ENCODE data around the gene EFHB. TPM values are rescaled to one million over a fixed set of nuclear protein-coding genes. Genes with fewer than 3 reads are reported as not detected.

The EFHB gene
- total RNA-seq, 4 donors from 2014 or later = 0.80 to 0.88 (median 0.88) TPM; not detected in 1

DNA sequence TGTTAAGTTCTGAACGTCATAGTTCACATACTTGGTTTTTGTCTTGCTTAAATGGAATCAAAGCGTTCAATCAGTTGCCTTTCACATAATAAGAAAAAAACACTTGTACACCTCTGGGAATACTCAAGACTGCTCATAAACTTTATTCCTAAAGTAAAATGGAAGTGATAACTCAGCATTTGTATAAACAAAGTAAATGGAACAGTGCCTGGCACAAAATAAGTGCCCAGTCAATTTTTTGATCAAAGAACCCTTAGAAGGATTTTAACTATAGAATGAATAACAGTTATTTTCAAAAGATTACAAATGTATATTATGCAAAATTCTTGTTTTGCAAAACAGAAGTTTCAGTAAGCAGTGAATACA lies 14.2 kb upstream of the EFHB start:
- H3K4me3 ChIP-seq (ENCODE audit: low read depth, poor library complexity, severe bottlenecking) = peak overlapping the region; percentile 70
- no peak for TF ChIP-seq POLR2A (IDR thresholded peaks at IDR 0.05)
- TF ChIP-seq, protein P1, sequence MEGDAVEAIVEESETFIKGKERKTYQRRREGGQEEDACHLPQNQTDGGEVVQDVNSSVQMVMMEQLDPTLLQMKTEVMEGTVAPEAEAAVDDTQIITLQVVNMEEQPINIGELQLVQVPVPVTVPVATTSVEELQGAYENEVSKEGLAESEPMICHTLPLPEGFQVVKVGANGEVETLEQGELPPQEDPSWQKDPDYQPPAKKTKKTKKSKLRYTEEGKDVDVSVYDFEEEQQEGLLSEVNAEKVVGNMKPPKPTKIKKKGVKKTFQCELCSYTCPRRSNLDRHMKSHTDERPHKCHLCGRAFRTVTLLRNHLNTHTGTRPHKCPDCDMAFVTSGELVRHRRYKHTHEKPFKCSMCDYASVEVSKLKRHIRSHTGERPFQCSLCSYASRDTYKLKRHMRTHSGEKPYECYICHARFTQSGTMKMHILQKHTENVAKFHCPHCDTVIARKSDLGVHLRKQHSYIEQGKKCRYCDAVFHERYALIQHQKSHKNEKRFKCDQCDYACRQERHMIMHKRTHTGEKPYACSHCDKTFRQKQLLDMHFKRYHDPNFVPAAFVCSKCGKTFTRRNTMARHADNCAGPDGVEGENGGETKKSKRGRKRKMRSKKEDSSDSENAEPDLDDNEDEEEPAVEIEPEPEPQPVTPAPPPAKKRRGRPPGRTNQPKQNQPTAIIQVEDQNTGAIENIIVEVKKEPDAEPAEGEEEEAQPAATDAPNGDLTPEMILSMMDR (IDR thresholded peaks at IDR 0.05) = no peak
- 1 to 4% methylated on average over 2 of the region's 2 CpGs for WGBS, 2 donors
- DNase-seq (ENCODE audit: low spot score in 2 of 2) = no peak
- intact Hi-C loops (cut with DNase I; ENCODE audit: low total_unique reads) = loop anchor here (5.0 kb wide), 1 partner anchor 94 kb away; the partner anchor contains the start of gene KAT2B

DNA sequence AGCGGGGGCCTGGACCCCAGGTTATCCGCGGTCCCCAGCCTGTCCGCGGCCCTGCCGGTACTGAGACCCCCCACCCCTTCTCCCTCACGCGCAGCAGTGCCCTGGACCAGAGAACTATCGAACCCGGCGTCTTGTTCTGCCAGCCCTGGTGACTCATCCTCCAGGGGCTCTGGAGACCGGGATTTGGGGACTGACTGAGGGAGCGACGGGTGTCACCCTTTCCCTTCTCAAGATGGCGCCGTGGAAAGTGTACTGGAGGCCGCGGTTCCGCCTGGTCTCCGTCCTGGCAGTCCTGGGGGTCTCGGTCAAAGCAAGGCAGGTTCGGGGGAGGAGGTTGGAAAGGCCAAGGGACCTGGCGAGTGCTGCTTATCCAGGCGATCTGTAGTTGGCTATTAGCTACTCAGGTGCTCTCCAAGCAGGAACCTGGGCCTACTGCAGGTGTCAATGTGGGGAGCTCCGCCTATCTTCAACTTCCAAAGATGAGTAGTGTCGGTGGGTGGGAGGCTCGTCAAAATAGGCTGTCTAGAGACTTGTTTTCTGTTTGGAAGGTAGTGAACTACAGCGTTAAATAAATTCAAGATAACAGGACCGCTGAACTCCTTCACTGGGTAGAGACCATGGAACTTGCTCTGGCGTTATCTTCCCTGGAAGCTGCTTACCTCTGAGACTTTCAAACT lies 13.7 kb upstream of the EFHB start:
- WGBS, 2 donors = 1 to 2% methylated on average over 17 to 30 of the region's 30 CpGs
- peak overlapping the region; percentile 70 for H3K4me3 ChIP-seq (ENCODE audit: low read depth, poor library complexity, severe bottlenecking)
- intact Hi-C loops (cut with DNase I; ENCODE audit: low total_unique reads) = loop anchor here (5.0 kb wide), 1 partner anchor 95 kb away; the partner anchor contains the start of gene KAT2B
- peak; percentile 56 to 90 for DNase-seq (ENCODE audit: low spot score in 2 of 2)
- TF ChIP-seq, protein P1 (IDR thresholded peaks at IDR 0.05) = no peak
- TF ChIP-seq POLR2A (IDR thresholded peaks at IDR 0.05) = no peak

DNA sequence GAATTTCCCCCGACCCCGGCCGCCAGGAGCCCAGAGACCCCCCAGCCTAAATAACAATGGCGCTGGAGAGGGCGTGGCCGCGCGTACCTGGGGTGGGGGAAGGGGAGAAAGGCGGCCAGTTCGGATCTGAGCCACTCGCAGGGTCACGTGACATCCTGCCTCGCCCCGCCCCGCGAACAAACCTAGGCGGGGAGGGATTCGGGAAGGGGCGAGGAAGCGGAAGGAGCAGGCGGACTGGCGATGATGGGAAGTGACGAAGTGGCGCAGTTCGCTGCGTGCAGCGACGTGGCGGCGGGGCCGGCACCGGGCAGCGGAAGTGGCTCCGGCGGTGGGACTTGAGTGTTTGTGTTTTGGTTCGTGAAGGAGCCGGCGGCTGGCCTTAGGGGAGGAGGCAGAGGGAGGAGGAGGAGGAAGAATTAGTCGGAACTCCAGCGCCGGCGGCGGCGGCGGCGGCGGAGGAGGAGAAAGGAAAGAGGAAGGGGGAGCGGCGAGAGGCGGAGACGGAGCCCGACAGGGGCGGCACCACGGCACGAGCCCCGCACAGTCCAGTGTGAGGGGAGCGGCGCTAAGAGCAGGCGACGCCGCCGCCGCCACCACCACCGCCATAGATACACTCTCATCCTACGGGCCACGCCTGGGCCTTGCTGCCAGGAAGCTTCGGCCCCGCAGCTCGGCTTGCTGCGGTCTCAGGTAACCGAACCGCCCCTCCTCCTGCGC lies 13.0 kb upstream of the EFHB start, which contains the start of gene RAB5A:
TSS of gene RAB5A (plus strand) at position 266 of the 717 bp plus-strand sequence. CDS start 3,802 bp downstream, outside the sequence.
- TF ChIP-seq, protein P1 (IDR thresholded peaks at IDR 0.05) = peak in 1 of 3 donors; percentile 12
- peak in 1 of 2 donors; percentile 45 for TF ChIP-seq POLR2A (IDR thresholded peaks at IDR 0.05)
- 0 to 1% methylated on average over 64 to 70 of the region's 73 CpGs for WGBS, 2 donors
- DNase-seq (ENCODE audit: low spot score in 2 of 2) = peak; percentile 97 to 100
- intact Hi-C loops (cut with DNase I; ENCODE audit: low total_unique reads) = loop anchor here (5.0 kb wide), 1 partner anchor 95 kb away; the partner anchor contains the start of gene KAT2B
- peak within 1 kb of the TSS; percentile 70 for H3K4me3 ChIP-seq (ENCODE audit: low read depth, poor library complexity, severe bottlenecking)

DNA sequence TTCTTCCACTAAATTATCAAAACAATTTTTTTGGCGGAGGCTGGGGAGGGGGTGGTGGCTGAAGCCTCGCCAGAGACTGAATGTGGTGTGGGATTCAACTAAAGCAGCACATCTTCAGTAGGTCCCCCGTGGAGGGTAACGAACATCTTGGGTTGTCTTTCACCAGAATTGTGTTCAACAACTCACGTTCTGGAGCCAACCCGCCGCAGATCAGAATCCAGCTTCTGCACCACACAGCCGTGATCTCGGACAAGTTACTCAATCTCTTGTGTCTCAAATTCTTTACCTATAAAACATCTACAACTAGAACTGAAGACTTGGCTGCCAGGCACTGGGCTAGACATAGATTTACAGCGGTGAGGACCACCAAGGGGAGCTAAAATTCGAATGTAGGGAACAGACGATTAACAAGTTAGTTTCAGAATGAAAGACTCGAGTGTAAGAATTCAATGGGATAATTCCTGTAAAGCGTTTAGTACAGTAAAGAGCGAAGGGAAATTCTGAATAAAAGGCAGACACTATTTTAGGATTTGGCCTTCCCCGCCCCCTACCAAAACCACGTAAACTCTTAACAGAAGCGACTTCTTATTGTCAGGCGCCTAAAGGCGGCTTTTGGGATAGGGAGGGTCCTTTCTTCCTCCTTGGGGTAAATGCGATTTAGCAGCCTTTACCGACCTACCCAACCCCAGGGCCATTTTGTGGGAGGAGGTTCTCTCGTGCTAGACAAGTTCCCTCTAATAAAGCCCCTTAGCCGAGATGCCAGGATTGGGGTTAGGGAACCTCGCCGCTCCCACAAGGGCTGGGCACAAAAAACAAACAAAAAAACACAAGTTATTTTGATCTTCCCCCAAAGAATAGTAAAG lies 12.2 kb upstream of the EFHB start:
- intact Hi-C loops (cut with DNase I; ENCODE audit: low total_unique reads) = loop anchor here (5.0 kb wide), 1 partner anchor 96 kb away; the partner anchor contains the start of gene KAT2B
- H3K4me3 ChIP-seq (ENCODE audit: low read depth, poor library complexity, severe bottlenecking) = peak overlapping the region; percentile 70
- TF ChIP-seq POLR2A (IDR thresholded peaks at IDR 0.05) = no peak
- TF ChIP-seq, protein P1 (IDR thresholded peaks at IDR 0.05) = no peak
- WGBS, 2 donors = 37 to 39% methylated on average over 26 of the region's 26 CpGs
- DNase-seq (ENCODE audit: low spot score in 2 of 2) = peak in 1 of 2 donors; percentile 85

DNA sequence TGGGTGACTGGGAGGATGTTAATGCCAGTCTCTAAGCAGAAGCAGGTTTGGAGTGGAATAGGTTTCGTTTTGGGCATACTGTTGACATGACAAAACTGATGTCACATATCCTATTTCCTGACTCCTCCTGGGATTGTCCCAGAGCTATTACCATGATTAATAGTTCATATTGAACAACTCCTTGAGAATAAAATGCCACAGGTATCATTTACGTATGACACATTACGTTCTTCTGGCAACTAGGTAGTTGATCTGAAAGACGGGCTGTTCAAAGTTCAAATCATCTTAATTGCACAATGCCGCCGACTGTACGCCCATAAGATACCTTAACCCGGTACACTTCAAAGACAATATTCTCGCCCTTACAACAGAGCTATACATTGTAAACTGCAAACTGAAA lies 11.5 kb upstream of the EFHB start:
- TF ChIP-seq POLR2A (IDR thresholded peaks at IDR 0.05) = no peak
- TF ChIP-seq, protein P1 (IDR thresholded peaks at IDR 0.05) = no peak
- intact Hi-C loops (cut with DNase I; ENCODE audit: low total_unique reads) = loop anchor here (5.0 kb wide), 1 partner anchor 97 kb away; the partner anchor contains the start of gene KAT2B
- DNase-seq (ENCODE audit: low spot score in 2 of 2) = no peak
- 85 to 92% methylated on average over 9 of the region's 9 CpGs for WGBS, 2 donors
- H3K4me3 ChIP-seq (ENCODE audit: low read depth, poor library complexity, severe bottlenecking) = no peak overlapping the region

All from lower leg skin (tissue), 4 donors.